ENCODE data around the gene TNFRSF19. TPM values are rescaled to one million over a fixed set of nuclear protein-coding genes. Genes with fewer than 3 reads are reported as not detected.

The TNFRSF19 gene
- total and polyA plus RNA-seq, 2 of the 13 experiments (the other 11 are each of a cell fraction or from before 2014, with no cell fraction given), result 75.3 to 77.7 TPM

DNA sequence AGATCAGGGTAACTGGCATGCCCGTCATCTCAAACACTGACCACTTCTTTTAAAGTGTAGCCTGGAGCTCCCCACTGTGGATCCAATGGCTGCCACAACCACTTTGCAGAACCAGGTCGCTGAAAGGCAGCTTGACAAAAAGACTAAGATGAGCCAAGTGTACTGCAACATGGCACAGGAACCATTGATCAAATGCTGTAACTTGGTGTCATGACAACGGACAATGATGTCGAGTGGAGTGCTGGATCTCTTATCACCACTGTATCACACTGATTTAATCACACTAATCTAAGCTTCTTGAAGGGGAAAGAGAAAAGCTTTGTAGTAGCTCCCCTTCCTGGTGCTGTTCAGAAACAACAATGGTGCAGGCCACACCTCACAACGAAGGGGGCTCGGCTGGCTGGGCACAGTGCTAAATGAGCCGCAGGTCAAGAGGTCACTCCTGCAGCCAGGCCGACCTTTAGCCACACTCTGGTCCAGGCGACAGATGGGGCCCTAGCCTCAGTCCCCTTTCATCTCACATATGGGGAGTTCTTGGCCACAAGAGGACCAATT is 2.2 kb upstream of the TNFRSF19 start (continued):
- TF ChIP-seq, protein P1, sequence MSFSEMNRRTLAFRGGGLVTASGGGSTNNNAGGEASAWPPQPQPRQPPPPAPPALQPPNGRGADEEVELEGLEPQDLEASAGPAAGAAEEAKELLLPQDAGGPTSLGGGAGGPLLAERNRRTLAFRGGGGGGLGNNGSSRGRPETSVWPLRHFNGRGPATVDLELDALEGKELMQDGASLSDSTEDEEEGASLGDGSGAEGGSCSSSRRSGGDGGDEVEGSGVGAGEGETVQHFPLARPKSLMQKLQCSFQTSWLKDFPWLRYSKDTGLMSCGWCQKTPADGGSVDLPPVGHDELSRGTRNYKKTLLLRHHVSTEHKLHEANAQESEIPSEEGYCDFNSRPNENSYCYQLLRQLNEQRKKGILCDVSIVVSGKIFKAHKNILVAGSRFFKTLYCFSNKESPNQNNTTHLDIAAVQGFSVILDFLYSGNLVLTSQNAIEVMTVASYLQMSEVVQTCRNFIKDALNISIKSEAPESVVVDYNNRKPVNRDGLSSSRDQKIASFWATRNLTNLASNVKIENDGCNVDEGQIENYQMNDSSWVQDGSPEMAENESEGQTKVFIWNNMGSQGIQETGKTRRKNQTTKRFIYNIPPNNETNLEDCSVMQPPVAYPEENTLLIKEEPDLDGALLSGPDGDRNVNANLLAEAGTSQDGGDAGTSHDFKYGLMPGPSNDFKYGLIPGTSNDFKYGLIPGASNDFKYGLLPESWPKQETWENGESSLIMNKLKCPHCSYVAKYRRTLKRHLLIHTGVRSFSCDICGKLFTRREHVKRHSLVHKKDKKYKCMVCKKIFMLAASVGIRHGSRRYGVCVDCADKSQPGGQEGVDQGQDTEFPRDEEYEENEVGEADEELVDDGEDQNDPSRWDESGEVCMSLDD (CRISPR knock-in tag; IDR thresholded peaks at IDR 0.05; ENCODE audit: borderline replicate concordance), result no peak
- TF ChIP-seq, protein P2, sequence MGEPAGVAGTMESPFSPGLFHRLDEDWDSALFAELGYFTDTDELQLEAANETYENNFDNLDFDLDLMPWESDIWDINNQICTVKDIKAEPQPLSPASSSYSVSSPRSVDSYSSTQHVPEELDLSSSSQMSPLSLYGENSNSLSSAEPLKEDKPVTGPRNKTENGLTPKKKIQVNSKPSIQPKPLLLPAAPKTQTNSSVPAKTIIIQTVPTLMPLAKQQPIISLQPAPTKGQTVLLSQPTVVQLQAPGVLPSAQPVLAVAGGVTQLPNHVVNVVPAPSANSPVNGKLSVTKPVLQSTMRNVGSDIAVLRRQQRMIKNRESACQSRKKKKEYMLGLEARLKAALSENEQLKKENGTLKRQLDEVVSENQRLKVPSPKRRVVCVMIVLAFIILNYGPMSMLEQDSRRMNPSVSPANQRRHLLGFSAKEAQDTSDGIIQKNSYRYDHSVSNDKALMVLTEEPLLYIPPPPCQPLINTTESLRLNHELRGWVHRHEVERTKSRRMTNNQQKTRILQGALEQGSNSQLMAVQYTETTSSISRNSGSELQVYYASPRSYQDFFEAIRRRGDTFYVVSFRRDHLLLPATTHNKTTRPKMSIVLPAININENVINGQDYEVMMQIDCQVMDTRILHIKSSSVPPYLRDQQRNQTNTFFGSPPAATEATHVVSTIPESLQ (CRISPR knock-in tag; conservative IDR thresholded peaks at IDR 0.05), result no peak
- no peak for TF ChIP-seq XBP1 (CRISPR knock-in tag; IDR thresholded peaks at IDR 0.05)
- no peak for TF ChIP-seq EED (CRISPR knock-in tag; IDR thresholded peaks at IDR 0.05)
- TF ChIP-seq TOPORS (CRISPR knock-in tag; IDR thresholded peaks at IDR 0.05), result no peak
- TF ChIP-seq, protein P3, sequence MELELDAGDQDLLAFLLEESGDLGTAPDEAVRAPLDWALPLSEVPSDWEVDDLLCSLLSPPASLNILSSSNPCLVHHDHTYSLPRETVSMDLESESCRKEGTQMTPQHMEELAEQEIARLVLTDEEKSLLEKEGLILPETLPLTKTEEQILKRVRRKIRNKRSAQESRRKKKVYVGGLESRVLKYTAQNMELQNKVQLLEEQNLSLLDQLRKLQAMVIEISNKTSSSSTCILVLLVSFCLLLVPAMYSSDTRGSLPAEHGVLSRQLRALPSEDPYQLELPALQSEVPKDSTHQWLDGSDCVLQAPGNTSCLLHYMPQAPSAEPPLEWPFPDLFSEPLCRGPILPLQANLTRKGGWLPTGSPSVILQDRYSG (CRISPR knock-in tag; IDR thresholded peaks at IDR 0.05), result no peak
- no peak for TF ChIP-seq GABPA (IDR thresholded peaks at IDR 0.05; ENCODE audit: low read depth, low read length)
- no peak for TF ChIP-seq GABPA (CRISPR knock-in tag; IDR thresholded peaks at IDR 0.05; ENCODE audit: low read depth)
- peak; percentile 44; the same call in 1 of the 2 replicates for TF ChIP-seq RFX1 (IDR thresholded peaks at IDR 0.05)
- TF ChIP-seq FOXO1 (CRISPR knock-in tag; IDR thresholded peaks at IDR 0.05), result no peak
- TF ChIP-seq SMYD3 (CRISPR knock-in tag; IDR thresholded peaks at IDR 0.05), result no peak
- no peak for TF ChIP-seq ZNF441 (CRISPR knock-in tag; IDR thresholded peaks at IDR 0.05; ENCODE audit: borderline replicate concordance)
- no peak for TF ChIP-seq KLF6 (CRISPR knock-in tag; IDR thresholded peaks at IDR 0.05)
- TF ChIP-seq, protein P4, sequence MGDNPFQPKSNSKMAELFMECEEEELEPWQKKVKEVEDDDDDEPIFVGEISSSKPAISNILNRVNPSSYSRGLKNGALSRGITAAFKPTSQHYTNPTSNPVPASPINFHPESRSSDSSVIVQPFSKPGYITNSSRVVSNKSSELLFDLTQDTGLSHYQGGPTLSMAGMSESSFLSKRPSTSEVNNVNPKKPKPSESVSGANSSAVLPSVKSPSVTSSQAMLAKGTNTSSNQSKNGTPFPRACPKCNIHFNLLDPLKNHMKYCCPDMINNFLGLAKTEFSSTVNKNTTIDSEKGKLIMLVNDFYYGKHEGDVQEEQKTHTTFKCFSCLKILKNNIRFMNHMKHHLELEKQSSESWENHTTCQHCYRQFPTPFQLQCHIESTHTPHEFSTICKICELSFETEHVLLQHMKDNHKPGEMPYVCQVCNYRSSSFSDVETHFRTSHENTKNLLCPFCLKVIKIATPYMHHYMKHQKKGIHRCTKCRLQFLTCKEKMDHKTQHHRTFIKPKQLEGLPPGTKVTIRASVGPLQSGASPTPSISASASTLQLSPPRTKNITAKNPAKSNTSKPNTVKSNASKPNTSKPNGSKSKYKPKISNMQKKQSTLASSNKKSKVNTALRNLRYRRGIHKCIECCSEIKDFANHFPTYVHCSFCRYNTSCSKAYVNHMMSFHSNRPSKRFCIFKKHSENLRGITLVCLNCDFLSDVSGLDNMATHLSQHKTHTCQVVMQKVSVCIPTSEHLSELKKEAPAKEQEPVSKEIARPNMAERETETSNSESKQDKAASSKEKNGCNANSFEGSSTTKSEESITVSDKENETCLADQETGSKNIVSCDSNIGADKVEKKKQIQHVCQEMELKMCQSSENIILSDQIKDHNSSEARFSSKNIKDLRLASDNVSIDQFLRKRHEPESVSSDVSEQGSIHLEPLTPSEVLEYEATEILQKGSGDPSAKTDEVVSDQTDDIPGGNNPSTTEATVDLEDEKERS (CRISPR knock-in tag; IDR thresholded peaks at IDR 0.05), result no peak
- TF ChIP-seq PAF1 (CRISPR knock-in tag; IDR thresholded peaks at IDR 0.05), result no peak
- TF ChIP-seq ZIK1 (CRISPR knock-in tag; IDR thresholded peaks at IDR 0.05; ENCODE audit: borderline replicate concordance, low read depth), result no peak
- TF ChIP-seq, protein P5, sequence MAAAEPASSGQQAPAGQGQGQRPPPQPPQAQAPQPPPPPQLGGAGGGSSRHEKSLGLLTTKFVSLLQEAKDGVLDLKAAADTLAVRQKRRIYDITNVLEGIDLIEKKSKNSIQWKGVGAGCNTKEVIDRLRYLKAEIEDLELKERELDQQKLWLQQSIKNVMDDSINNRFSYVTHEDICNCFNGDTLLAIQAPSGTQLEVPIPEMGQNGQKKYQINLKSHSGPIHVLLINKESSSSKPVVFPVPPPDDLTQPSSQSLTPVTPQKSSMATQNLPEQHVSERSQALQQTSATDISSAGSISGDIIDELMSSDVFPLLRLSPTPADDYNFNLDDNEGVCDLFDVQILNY (CRISPR knock-in tag; conservative IDR thresholded peaks at IDR 0.05), result no peak
- TF ChIP-seq, protein P6, sequence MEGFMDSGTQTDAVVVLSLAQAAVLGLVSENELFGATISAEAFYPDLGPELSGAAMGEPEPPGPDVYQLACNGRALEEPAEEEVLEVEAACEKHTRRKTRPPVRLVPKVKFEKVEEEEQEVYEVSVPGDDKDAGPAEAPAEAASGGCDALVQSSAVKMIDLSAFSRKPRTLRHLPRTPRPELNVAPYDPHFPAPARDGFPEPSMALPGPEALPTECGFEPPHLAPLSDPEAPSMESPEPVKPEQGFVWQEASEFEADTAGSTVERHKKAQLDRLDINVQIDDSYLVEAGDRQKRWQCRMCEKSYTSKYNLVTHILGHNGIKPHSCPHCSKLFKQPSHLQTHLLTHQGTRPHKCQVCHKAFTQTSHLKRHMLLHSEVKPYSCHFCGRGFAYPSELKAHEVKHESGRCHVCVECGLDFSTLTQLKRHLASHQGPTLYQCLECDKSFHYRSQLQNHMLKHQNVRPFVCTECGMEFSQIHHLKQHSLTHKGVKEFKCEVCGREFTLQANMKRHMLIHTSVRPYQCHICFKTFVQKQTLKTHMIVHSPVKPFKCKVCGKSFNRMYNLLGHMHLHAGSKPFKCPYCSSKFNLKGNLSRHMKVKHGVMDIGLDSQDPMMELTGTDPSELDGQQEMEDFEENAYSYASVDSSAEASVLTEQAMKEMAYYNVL (CRISPR knock-in tag; IDR thresholded peaks at IDR 0.05; ENCODE audit: borderline replicate concordance), result no peak
